SK-N-SH treated with all-trans-retinoic acid at 6 μM for 48 hours (cell line): ENCODE results near the gene SLC22A25.

Experiments used
- ATAC-seq: fragments of 200-7000 bp; cut with Tn5 transposase; 3 replicates; pipeline ENCODE4 v1.9.1; 2020; ENCODE audit warnings: mild to moderate bottlenecking, moderate library complexity
- ARNTL ChIP-seq: fragments of 450-650 bp; formaldehyde crosslinking; IDR thresholded peaks from 2 replicates; pipeline ENCODE4 v1.5.0; 2020; ENCODE audit warnings: low read depth, mild to moderate bottlenecking, moderate library complexity, borderline replicate concordance
- BACH2 ChIP-seq: fragments of 250-450 bp; sonication (Bioruptor Pico); IDR thresholded peaks from 2 replicates; pipeline ENCODE4 v1.9.0; 2021; ENCODE audit warnings: mild to moderate bottlenecking, borderline replicate concordance
- CSDC2 ChIP-seq: fragments of 250-450 bp; sonication (Bioruptor Pico); IDR thresholded peaks from 2 replicates; pipeline ENCODE4 v1.5.0; 2020; ENCODE audit warnings: mild to moderate bottlenecking, moderate library complexity
- ESRRG ChIP-seq: fragments of 250-450 bp; sonication (Bioruptor Pico); IDR thresholded peaks from 2 replicates; pipeline ENCODE4 v1.6.1; 2021; ENCODE audit warnings: mild to moderate bottlenecking
- GLIS3 ChIP-seq: fragments of 250-450 bp; sonication (Bioruptor Pico); IDR thresholded peaks from 2 replicates; pipeline ENCODE4 v1.5.0; 2020; ENCODE audit warnings: mild to moderate bottlenecking, moderate library complexity
- OSR1 ChIP-seq: fragments of 250-450 bp; sonication (Bioruptor Pico); IDR thresholded peaks from 2 replicates; pipeline ENCODE4 v1.8.0; 2022; ENCODE audit warnings: moderate library complexity, mild to moderate bottlenecking, inconsistent platforms
- PPARA ChIP-seq: fragments of 250-450 bp; sonication (Bioruptor Pico); IDR thresholded peaks from 2 replicates; pipeline ENCODE4 v1.5.0; 2020; ENCODE audit warnings: mild to moderate bottlenecking, borderline replicate concordance
- RARB ChIP-seq: fragments of 250-450 bp; sonication (Bioruptor Pico); IDR thresholded peaks from 2 replicates; pipeline ENCODE4 v1.8.0; 2021; ENCODE audit warnings: mild to moderate bottlenecking, moderate library complexity
- SNAI2 ChIP-seq: fragments of 250-450 bp; sonication (Bioruptor Pico); IDR thresholded peaks from 2 replicates; pipeline ENCODE4 v1.5.0; 2020; ENCODE audit warnings: mild to moderate bottlenecking, moderate library complexity
- TCF4 ChIP-seq: fragments of 250-450 bp; sonication (Bioruptor Pico); IDR thresholded peaks from 2 replicates; pipeline ENCODE4 v1.8.0; 2021; ENCODE audit warnings: mild to moderate bottlenecking, moderate library complexity, borderline replicate concordance
- TOX ChIP-seq: fragments of 250-450 bp; sonication (Bioruptor Pico); IDR thresholded peaks from 2 replicates; pipeline ENCODE4 v1.8.0; 2021; ENCODE audit warnings: mild to moderate bottlenecking, moderate library complexity, borderline replicate concordance
- ZC3H10 ChIP-seq: fragments of 250-450 bp; sonication (Bioruptor Pico); IDR thresholded peaks from 2 replicates; pipeline ENCODE4 v1.5.1; 2021; ENCODE audit warnings: mild to moderate bottlenecking, moderate library complexity
- ZFP3 ChIP-seq: fragments of 250-450 bp; sonication (Bioruptor Pico); IDR thresholded peaks from 2 replicates; pipeline ENCODE4 v1.5.0; 2020; ENCODE audit warnings: mild to moderate bottlenecking, moderate library complexity
- ZFP30 ChIP-seq: fragments of 450-650 bp; formaldehyde crosslinking; IDR thresholded peaks from 2 replicates; pipeline ENCODE4 v1.5.0; 2022; ENCODE audit warnings: mild to moderate bottlenecking, moderate library complexity
- ZNF565 ChIP-seq: fragments of 450-650 bp; formaldehyde crosslinking; conservative IDR thresholded peaks from 2 replicates; pipeline ENCODE4 v1.5.0; 2020; ENCODE audit warnings: low read depth, mild to moderate bottlenecking, moderate library complexity
- TF ChIP-seq, protein P1 (sequence below): fragments of 250-450 bp; sonication (Bioruptor Pico); IDR thresholded peaks from 2 replicates; pipeline ENCODE4 v1.5.0; 2020; ENCODE audit warnings: mild to moderate bottlenecking, moderate library complexity
- TF ChIP-seq, protein P2 (sequence below): fragments of 250-450 bp; sonication (Bioruptor Pico); IDR thresholded peaks from 2 replicates; pipeline ENCODE4 v1.8.0; 2021; ENCODE audit warnings: low read depth, mild to moderate bottlenecking, moderate library complexity, borderline replicate concordance
- TF ChIP-seq, protein P3 (sequence below): fragments of 250-450 bp; sonication (Bioruptor Pico); IDR thresholded peaks from 2 replicates; pipeline ENCODE4 v1.8.0; 2020; ENCODE audit warnings: mild to moderate bottlenecking, moderate library complexity, borderline replicate concordance
- TF ChIP-seq, protein P4 (sequence below): fragments of 250-450 bp; sonication (Bioruptor Pico); IDR thresholded peaks from 2 replicates; pipeline ENCODE4 v1.5.1; 2020; ENCODE audit warnings: low read depth, mild to moderate bottlenecking, moderate library complexity

SLC22A25 gene

DNA sequence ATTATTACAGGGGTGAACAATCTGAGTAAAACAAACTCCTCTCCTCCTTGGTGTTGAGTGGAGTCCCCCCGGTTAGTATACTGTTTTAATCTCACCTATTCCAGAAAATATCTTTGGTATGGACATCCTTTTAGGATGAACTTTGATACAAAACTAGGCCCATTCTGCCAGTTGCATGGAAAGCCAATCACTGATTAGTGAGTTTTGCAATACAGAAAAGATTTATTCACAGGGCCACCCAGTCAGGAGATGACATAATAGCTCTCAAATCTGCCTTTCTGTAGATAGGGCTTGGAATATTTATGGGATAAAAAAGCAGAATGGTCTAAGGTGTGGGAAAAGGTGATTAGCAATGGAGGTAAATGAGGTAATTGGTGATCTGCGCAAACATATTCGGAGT is 30.3 kb upstream of the SLC22A25 start (continued):
- TF ChIP-seq, protein P1, sequence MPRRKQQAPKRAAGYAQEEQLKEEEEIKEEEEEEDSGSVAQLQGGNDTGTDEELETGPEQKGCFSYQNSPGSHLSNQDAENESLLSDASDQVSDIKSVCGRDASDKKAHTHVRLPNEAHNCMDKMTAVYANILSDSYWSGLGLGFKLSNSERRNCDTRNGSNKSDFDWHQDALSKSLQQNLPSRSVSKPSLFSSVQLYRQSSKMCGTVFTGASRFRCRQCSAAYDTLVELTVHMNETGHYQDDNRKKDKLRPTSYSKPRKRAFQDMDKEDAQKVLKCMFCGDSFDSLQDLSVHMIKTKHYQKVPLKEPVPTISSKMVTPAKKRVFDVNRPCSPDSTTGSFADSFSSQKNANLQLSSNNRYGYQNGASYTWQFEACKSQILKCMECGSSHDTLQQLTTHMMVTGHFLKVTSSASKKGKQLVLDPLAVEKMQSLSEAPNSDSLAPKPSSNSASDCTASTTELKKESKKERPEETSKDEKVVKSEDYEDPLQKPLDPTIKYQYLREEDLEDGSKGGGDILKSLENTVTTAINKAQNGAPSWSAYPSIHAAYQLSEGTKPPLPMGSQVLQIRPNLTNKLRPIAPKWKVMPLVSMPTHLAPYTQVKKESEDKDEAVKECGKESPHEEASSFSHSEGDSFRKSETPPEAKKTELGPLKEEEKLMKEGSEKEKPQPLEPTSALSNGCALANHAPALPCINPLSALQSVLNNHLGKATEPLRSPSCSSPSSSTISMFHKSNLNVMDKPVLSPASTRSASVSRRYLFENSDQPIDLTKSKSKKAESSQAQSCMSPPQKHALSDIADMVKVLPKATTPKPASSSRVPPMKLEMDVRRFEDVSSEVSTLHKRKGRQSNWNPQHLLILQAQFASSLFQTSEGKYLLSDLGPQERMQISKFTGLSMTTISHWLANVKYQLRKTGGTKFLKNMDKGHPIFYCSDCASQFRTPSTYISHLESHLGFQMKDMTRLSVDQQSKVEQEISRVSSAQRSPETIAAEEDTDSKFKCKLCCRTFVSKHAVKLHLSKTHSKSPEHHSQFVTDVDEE: no peak
- no peak for TF ChIP-seq ZC3H10 (CRISPR knock-in tag)
- no peak for TF ChIP-seq ZNF565 (CRISPR knock-in tag)
- TF ChIP-seq, protein P2, sequence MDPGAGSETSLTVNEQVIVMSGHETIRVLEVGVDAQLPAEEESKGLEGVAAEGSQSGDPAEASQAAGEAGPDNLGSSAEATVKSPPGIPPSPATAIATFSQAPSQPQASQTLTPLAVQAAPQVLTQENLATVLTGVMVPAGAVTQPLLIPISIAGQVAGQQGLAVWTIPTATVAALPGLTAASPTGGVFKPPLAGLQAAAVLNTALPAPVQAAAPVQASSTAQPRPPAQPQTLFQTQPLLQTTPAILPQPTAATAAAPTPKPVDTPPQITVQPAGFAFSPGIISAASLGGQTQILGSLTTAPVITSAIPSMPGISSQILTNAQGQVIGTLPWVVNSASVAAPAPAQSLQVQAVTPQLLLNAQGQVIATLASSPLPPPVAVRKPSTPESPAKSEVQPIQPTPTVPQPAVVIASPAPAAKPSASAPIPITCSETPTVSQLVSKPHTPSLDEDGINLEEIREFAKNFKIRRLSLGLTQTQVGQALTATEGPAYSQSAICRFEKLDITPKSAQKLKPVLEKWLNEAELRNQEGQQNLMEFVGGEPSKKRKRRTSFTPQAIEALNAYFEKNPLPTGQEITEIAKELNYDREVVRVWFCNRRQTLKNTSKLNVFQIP (CRISPR knock-in tag): no peak

DNA sequence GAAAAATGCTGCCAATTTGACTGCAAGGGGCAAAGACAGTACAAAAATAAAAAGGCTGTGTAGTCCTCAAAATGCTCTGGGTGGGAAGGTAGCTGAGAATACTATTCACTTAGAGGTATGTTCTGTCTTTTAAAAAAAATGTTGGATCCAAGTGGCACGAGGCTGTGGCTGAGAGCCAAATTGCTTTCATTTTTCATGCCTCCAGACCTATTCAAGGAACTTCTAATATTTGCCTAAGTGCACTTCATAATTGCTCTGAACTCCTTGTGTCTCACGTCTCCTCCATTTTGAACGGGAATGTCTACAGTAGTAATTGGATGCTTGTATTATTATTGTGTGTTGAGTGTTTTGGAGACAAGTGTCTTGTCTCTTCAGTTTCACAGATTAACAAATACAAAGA is 19.1 kb upstream of the SLC22A25 start:
- no peak for ATAC-seq
- TF ChIP-seq ARNTL: no peak

DNA sequence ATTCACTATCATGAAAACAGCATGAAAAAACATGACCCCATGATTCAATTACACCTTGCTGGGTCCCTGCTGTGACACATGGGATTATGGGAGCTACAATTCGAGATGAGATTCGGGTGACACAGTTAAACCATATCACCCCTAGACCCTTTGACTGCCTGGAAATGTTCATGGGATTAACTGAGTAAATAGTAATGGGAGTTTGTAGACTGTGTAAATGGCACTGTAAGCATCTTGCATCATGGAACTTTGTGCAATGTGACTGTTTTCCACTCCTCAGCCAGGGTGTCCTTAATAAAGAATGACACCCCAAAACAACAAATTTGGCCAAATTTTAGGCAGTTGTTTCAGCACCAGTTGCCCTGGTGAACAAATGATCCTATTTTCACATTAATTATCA is 7.9 kb upstream of the SLC22A25 start:
- TF ChIP-seq ESRRG (CRISPR knock-in tag) (no peak), SNAI2 (CRISPR knock-in tag) (no peak), ZFP30 (CRISPR knock-in tag) (no peak), BACH2 (no peak), RARB (CRISPR knock-in tag) (no peak), PPARA (no peak), OSR1 (CRISPR knock-in tag) (no peak), CSDC2 (CRISPR knock-in tag) (no peak), ZNF565 (CRISPR knock-in tag) (no peak), TCF4 (CRISPR knock-in tag) (no peak), GLIS3 (CRISPR knock-in tag) (no peak), TOX (CRISPR knock-in tag) (no peak), ZFP3 (CRISPR knock-in tag) (no peak)
- TF ChIP-seq, protein P3, sequence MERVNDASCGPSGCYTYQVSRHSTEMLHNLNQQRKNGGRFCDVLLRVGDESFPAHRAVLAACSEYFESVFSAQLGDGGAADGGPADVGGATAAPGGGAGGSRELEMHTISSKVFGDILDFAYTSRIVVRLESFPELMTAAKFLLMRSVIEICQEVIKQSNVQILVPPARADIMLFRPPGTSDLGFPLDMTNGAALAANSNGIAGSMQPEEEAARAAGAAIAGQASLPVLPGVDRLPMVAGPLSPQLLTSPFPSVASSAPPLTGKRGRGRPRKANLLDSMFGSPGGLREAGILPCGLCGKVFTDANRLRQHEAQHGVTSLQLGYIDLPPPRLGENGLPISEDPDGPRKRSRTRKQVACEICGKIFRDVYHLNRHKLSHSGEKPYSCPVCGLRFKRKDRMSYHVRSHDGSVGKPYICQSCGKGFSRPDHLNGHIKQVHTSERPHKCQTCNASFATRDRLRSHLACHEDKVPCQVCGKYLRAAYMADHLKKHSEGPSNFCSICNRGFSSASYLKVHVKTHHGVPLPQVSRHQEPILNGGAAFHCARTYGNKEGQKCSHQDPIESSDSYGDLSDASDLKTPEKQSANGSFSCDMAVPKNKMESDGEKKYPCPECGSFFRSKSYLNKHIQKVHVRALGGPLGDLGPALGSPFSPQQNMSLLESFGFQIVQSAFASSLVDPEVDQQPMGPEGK (CRISPR knock-in tag): no peak
- TF ChIP-seq, protein P4, sequence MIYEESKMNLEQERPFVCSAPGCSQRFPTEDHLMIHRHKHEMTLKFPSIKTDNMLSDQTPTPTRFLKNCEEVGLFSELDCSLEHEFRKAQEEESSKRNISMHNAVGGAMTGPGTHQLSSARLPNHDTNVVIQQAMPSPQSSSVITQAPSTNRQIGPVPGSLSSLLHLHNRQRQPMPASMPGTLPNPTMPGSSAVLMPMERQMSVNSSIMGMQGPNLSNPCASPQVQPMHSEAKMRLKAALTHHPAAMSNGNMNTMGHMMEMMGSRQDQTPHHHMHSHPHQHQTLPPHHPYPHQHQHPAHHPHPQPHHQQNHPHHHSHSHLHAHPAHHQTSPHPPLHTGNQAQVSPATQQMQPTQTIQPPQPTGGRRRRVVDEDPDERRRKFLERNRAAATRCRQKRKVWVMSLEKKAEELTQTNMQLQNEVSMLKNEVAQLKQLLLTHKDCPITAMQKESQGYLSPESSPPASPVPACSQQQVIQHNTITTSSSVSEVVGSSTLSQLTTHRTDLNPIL (CRISPR knock-in tag): no peak
- TF ChIP-seq, protein P2 (CRISPR knock-in tag): no peak
- TF ChIP-seq, protein P1: no peak
- ATAC-seq: no peak
